Adipocyte (in vitro differentiated cells): Measurements from ENCODE around the gene ITCH.
"Not testable (repeated sequence)": the region's sequence is repeated elsewhere in the genome, so short reads cannot be mapped to it uniquely, and the experiment has no call there.

ENCODE experiments used
- DNase-seq: peaks from one replicate; pipeline ENCODE4 v3.0.0-alpha.2; 2015; ENCODE audit warnings: low read depth
- H3K27me3 ChIP-seq: replicated peaks from 2 replicates; pipeline ENCODE4 v1.7.0; 2013; ENCODE audit warnings: mild to moderate bottlenecking, low read length, moderate library complexity; ENCODE audit not compliant: control insufficient read depth, insufficient read depth
- H3K36me3 ChIP-seq: 2 replicates; pipeline ENCODE4 v1.7.0; 2013; ENCODE audit warnings: low read length, mild to moderate bottlenecking, moderate library complexity; ENCODE audit not compliant: control insufficient read depth, insufficient read depth, severe bottlenecking
- H3K4me1 ChIP-seq: 2 replicates; pipeline ENCODE4 v1.7.0; 2013; ENCODE audit warnings: mild to moderate bottlenecking, low read length, moderate library complexity; ENCODE audit not compliant: control insufficient read depth, insufficient read depth
- H3K4me3 ChIP-seq: 2 replicates; pipeline ENCODE4 v1.7.0; 2013; ENCODE audit warnings: mild to moderate bottlenecking, low read length, moderate library complexity
- H3K9ac ChIP-seq: 2 replicates; pipeline ENCODE4 v1.7.0; 2013; ENCODE audit warnings: mild to moderate bottlenecking, low read length, moderate library complexity
- H3K9me3 ChIP-seq: 2 replicates; pipeline ENCODE4 v1.7.0; 2013; ENCODE audit warnings: mild to moderate bottlenecking, low read length, moderate library complexity; ENCODE audit not compliant: control insufficient read depth

The ITCH gene

DNA sequence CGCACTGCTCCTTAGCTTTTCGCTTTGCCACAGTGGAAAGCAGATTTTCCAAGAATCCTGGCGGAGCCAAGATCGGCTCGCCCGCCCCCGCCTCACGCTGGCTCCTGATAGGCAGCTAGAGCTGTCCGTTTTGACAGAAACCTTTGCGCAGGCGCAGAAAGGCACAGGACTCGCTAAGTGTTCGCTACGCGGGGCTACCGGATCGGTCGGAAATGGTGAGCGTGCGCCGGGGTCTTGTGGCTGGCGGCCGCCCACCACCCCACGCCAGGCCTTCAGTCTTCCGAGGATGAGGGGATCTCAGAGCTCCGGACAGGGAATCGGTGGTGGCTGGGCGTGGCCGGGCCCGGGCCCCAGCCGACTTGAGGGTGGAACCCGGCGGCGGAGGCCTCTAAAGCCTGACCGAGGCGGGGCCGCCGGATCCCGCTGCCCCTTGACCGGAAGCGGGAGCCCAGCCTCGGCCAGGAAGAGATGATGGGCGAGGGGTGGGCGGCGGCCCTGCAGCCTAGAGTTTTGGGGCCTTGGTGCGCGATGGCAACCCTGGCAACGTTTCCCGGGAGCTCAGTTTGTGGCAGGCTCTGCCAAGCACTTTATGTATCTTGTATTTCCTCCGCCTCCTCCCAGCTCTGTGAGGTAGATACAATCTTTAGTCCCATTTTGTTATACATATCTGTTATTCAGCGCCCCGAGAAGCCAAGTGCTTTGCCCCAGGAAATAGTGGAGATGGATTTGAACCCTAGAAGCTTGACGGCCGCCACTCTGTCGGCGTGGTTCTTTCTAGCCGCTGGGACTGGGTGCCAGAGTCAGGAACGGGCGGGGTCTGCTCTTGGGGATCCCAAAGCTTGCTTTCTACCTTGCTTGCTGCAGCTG, 153.4 kb downstream of the ITCH start, which contains the start of gene DYNLRB1:
DYNLRB1 (plus strand) TSS at position 176 of the 867 bp plus-strand sequence; CDS start at position 213, 37 bp downstream.
- Histone ChIP-seq H3K36me3 (peaks cover 19% of the 10 kb centered on the region), H3K27me3 (no peaks in the 10 kb centered on the region), H3K9ac (peak within 1 kb of the TSS; percentile 93), H3K9me3 (no peaks in the 10 kb centered on the region), H3K4me1 (peaks cover 27% of the 10 kb centered on the region), H3K4me3 (peak within 1 kb of the TSS; percentile 90)
- DNase-seq, result peak; percentile 99

DNA sequence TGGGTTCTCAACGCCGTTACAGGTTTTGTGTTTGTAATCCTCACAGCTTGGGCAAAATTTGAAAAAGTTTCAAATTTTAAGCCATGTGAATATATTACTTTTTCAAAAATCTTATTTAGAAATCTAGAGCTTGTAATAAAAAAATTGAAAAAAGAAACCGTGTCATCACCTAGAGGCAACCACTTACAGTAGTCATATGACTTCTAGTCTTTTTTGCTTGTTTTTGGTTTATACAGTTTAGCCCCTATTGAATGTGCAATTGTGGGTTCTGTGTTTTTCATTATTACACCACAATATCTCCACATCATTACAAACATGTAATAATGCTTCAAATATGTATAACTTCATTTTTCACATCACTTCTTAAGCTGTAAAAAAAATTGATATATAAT, 154.0 kb downstream of the ITCH start:
- Histone ChIP-seq H3K9ac (peak overlapping the region; percentile 93), H3K36me3 (peaks cover 14% of the 10 kb centered on the region), H3K27me3 (no peaks in the 10 kb centered on the region), H3K4me3 (peak overlapping the region; percentile 90), H3K4me1 (peaks cover 27% of the 10 kb centered on the region), H3K9me3 (no peaks in the 10 kb centered on the region)
- no peak for DNase-seq

DNA sequence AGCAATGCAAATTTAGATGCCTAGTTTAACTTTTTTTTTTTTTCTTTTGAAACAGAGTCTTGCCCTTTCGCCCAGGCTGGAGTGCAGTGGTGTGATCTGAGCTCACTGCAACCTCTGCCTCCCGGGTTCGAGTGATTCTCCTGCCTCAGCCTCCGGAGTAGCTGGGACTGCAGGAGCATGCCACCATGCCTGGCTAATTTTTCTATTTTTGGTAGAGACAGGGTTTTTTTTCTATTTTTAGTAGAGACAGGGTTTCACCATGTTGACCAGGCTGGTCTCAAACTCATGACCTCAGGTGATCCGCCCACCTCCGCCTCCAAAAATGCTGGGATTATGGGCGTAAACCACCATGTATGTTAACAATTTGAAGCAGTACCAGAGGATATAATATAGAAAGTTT, 155.8 kb downstream of the ITCH start:
- DNase-seq, result not testable (repeated sequence)

DNA sequence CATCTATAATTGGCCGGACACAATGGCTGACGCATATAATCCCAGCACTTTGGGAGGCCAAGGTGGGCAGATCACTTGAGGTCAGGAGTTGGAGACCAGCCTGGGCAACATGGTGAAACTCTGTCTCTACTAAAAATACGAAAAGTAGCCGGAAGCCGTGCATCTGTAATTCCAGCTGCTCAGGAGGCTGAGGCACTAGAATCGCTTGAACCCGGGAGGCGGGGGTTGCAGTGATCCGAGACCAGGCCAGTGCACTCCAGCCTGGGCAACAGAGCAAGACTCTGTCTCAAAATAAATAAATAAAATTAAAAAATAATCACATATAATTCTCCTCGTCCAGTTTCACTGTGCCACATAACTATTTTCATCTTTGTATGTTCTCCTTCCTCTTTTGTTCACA, 156.8 kb downstream of the ITCH start:
- not testable (repeated sequence) for DNase-seq, H3K4me3 ChIP-seq, H3K9me3 ChIP-seq, H3K36me3 ChIP-seq, H3K27me3 ChIP-seq, H3K9ac ChIP-seq
- peaks cover 38% of the 10 kb centered on the region for H3K4me1 ChIP-seq

More for the DNA sequence above, 155.8 kb downstream of the ITCH start:
- H3K9ac ChIP-seq, H3K9me3 ChIP-seq, H3K36me3 ChIP-seq, H3K4me3 ChIP-seq, H3K27me3 ChIP-seq: not testable (repeated sequence)
- peaks cover 33% of the 10 kb centered on the region for H3K4me1 ChIP-seq

DNA sequence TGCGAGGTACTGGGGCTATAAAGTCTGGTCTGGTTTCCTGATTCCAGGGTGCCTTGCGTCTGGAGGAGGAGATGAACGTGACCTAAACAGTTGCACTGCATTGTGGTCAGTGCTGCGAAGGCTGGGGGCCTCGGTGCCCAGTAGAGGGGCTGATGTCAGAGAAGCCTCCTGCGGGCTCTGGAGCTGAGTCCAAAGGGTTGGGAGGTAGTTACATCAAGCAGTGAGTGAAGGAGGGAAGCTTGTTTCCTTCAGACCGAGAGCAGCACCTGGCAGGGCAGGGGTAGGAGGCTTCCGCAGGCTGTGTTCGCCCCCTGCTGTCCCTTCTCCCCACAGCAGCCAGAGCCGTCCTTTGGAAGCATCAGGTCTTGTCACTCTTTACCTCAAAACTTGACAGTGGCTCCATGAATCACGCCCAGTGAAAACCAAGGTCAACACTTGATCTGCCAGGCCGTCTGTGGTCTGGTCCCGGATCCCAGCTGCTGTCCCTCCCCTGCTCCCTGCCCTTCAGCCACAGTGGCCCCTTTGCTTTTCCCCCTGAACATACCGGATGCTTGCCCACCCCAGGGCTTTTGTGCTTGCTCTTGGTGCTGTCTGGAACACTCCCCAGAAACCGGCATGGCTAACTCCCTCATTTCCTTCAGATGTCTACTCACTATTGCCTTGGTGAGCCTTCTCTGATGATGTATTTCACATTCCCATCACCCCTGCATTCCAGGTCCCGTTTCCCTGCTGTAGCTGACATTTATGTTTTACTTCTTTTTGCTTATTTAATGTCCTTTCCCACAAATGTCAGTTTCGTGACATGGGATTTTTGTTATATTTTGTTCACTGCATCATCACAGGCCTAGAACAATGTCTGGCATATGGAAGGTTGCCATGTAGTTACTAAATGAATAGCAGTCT, 160.1 kb downstream of the ITCH start:
- peak overlapping the region; percentile 0 for H3K9ac ChIP-seq
- no peaks in the 10 kb centered on the region for H3K27me3 ChIP-seq
- peak; percentile 88 for DNase-seq
- peaks cover 47% of the 10 kb centered on the region for H3K4me1 ChIP-seq
- no peaks in the 10 kb centered on the region for H3K9me3 ChIP-seq
- H3K4me3 ChIP-seq, result peak overlapping the region; percentile 33
- peaks cover 20% of the 10 kb centered on the region for H3K36me3 ChIP-seq

DNA sequence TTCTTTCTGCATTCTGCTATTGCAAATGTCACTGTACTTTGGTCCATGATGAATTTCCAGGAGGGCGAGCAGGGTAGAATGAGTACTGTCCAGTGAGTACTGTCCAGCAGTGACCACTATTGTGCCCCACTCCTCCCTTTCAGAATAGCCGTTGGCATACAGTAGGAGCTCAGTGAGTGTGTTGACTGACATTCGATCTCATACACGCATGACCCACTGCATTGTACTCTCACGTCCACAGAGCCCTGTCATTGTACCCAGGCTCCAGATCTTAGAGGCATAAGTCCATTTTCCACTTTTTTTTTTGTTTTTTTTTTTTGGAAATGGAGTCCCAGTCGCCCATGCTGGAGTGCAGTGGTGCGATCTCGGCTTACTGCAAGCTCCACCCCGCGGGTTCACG, 161.4 kb downstream of the ITCH start:
- no peaks in the 10 kb centered on the region for H3K27me3 ChIP-seq
- no peak for DNase-seq
- H3K9ac ChIP-seq, result peak overlapping the region; percentile 39
- peaks cover 47% of the 10 kb centered on the region for H3K4me1 ChIP-seq
- H3K9me3 ChIP-seq, result no peaks in the 10 kb centered on the region
- peak overlapping the region; percentile 33 for H3K4me3 ChIP-seq
- peaks cover 30% of the 10 kb centered on the region for H3K36me3 ChIP-seq

DNA sequence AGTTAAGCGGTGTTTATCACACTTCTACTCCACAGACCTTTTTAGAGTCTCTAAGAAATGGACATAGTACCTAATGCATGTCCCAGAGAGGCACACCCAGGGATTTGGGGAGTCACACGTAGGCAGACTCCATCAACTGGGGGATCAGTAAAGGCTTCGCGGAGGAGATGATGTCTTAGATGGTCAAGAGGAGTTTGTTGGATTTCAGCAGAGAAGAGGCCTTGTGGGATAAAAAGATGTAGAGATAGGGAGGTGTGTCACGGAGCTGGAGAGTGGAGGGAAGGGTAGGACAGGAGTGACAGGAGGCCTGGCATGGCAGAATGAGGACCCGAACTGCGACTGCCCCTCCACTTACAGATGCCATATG, 162.3 kb downstream of the ITCH start:
- Histone ChIP-seq H3K36me3 (peaks cover 34% of the 10 kb centered on the region), H3K4me3 (no peak overlapping the region), H3K4me1 (peaks cover 55% of the 10 kb centered on the region), H3K9me3 (no peaks in the 10 kb centered on the region), H3K9ac (no peak overlapping the region), H3K27me3 (no peaks in the 10 kb centered on the region)
- DNase-seq, result no peak

DNA sequence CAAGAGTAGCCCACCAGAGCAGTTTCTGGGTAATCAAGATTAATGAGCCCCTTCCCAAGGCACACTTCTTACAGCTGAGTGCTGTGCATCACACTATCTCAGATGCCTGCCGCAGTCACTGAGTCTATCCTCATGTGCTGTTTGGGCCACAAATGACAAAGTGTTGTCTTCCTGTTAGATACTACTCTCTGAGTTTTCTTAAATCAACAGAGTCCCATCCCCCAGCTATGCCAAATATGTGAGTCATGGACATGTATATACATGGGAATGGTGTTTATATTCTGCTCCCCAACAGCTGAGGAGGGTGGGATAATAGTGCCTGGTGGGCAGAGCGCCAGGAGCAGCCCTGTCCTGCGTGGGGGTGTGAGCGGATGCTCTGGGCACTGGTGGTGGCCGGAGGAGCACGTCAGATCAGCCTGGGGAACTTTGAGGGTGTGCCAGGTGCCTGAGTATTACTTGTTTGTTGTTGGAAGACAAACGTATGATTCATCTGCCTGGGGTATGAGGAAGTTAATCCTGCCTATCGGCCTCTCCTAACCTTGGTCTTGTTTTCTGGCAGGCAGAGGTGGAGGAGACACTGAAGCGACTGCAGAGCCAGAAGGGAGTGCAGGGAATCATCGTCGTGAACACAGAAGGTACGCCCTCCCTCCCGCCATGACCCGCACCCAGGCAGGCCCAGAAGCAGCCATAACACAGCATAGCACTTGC, 162.8 kb downstream of the ITCH start:
- H3K27me3 ChIP-seq, result no peaks in the 10 kb centered on the region
- DNase-seq, result peak; percentile 95
- peaks cover 40% of the 10 kb centered on the region for H3K36me3 ChIP-seq
- peak overlapping the region; percentile 39 for H3K9ac ChIP-seq
- no peaks in the 10 kb centered on the region for H3K9me3 ChIP-seq
- peaks cover 60% of the 10 kb centered on the region for H3K4me1 ChIP-seq
- H3K4me3 ChIP-seq, result peak overlapping the region; percentile 7

DNA sequence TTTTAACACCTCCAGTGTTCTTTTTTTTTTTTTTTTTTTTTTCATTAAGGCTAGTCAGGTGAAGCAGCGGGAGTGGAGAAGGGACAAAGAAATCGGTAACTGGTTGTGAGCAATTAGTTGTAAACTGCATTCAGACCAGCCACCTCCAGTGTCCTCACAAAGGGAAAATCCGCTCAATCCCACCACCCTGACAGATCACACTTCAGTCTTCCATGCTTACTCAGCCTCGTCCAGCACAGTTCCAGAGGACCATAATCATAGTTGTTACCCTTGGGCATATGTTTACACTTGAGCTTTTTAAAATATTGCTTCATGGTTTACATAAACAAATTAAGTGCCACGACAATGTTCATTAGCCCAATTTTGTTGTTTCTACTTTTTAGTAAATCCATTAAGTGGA, 163.4 kb downstream of the ITCH start:
- Histone ChIP-seq H3K9ac (peak overlapping the region; percentile 39), H3K9me3 (no peaks in the 10 kb centered on the region), H3K36me3 (peaks cover 41% of the 10 kb centered on the region), H3K4me1 (peaks cover 65% of the 10 kb centered on the region), H3K4me3 (peak overlapping the region; percentile 7), H3K27me3 (no peaks in the 10 kb centered on the region)
- no peak for DNase-seq

DNA sequence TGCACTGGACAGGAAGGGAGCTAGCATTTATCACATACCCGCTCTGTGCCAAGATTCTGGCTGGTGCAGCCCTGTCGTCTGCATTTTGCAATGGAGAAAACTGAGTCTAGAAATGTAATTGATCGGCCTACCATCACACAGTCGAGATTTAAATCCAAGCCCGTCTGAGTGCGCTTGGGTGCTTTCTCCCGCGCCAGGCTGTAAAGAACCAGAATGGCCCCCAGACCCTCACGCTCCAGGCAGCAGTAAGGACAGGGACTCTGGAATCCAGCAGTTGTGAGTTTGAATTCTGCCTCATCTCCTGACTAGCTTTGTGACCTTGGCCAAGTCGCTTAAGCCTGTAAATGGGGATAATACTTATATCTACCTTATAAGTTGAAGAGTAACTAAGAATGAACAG, 163.9 kb downstream of the ITCH start:
- no peaks in the 10 kb centered on the region for H3K27me3 ChIP-seq
- no peaks in the 10 kb centered on the region for H3K9me3 ChIP-seq
- peaks cover 65% of the 10 kb centered on the region for H3K4me1 ChIP-seq
- no peak for DNase-seq
- H3K36me3 ChIP-seq, result peaks cover 45% of the 10 kb centered on the region
- H3K9ac ChIP-seq, result peak overlapping the region; percentile 39
- no peak overlapping the region for H3K4me3 ChIP-seq

DNA sequence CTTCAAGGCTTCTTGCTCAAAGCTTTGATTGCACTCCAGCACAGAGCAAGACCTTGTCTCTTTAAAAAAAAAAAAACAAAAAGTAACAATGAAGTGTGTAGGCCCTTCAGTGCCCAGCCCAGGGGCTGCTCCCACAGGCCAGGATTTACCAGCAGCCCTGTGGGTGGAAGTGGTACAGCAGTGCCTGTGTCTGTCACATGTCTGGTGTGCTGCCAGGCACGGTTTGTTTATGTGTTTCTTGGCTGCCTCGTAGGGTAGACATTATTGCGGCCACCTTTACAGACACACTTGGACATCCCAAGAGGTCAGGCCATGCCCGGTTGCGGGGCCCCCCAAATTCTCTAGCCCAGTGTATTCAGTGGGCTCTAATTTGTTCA, 165.8 kb downstream of the ITCH start:
- Histone ChIP-seq H3K9ac (no peak overlapping the region), H3K4me3 (no peak overlapping the region), H3K27me3 (no peaks in the 10 kb centered on the region), H3K36me3 (peaks cover 57% of the 10 kb centered on the region), H3K9me3 (no peaks in the 10 kb centered on the region), H3K4me1 (peaks cover 50% of the 10 kb centered on the region)
- DNase-seq, result no peak
